Suprapubic skin (tissue), 4 donors: ENCODE results near the gene CHEK2. TPM values are rescaled to one million over a fixed set of nuclear protein-coding genes. Genes with fewer than 3 reads are reported as not detected.

ENCODE experiments used
- DNase-seq, 2 donors: peaks; one replicate each; pipeline ENCODE4 v3.0.0-alpha.2; 2019; ENCODE audit warnings: low spot score in 2 of 2
- H3K27ac ChIP-seq: fragments of 200-600 bp; sonication (generic); one replicate; pipeline ENCODE4 v1.5.1; 2019
- H3K27me3 ChIP-seq: fragments of 200-600 bp; sonication (generic); one replicate; pipeline ENCODE4 v1.5.1; 2019
- H3K36me3 ChIP-seq: fragments of 200-600 bp; sonication (generic); one replicate; pipeline ENCODE4 v1.5.1; 2019
- H3K4me1 ChIP-seq: fragments of 200-600 bp; sonication (generic); one replicate; pipeline ENCODE4 v1.5.1; 2019
- H3K4me3 ChIP-seq: fragments of 200-600 bp; sonication (generic); one replicate; pipeline ENCODE4 v1.5.1; 2019; ENCODE audit warnings: mild to moderate bottlenecking
- H3K9me3 ChIP-seq: fragments of 200-600 bp; sonication (generic); one replicate; pipeline ENCODE4 v1.5.1; 2019
- EP300 ChIP-seq: sonication (generic); formaldehyde crosslinking; IDR thresholded peaks from one replicate; pipeline ENCODE4 v1.6.1; 2017; ENCODE audit warnings: antibody characterized with exemption
- POLR2A ChIP-seq, 2 donors: fragments of 450-650 bp; IDR thresholded peaks; one replicate each; pipeline ENCODE4 v1.6.1; 2017; ENCODE audit warnings: antibody characterized with exemption in 2 of 2, mild to moderate bottlenecking in 2 of 2, moderate library complexity in 2 of 2
- POLR2AphosphoS5 ChIP-seq, 3 donors: sonication (generic); formaldehyde crosslinking; IDR thresholded peaks; one replicate each; pipeline ENCODE4 v1.6.1; 2017; ENCODE audit warnings: antibody characterized with exemption in 3 of 3
- WGBS: methylation state at CpG from one replicate; pipeline ENCODE4 v1.1.5; 2018; 5-methylcytosine and 5-hydroxymethylcytosine counted together
- total RNA-seq, 4 donors: library from RNA; depleted of rRNA; stranded (reverse); fragments of >200 nt; gene quantifications; one replicate each; pipeline ENCODE4 v1.1.0, GENCODE V29; 2016
- TF ChIP-seq, protein P1 (sequence below), 2 donors: fragments of 200-600 bp in 1 of 2; fragments of 450-650 bp in 1 of 2; sonication (generic) in 1 of 2; IDR thresholded peaks; one replicate each; pipeline ENCODE4 v1.5.1; 2016 to 2019; ENCODE audit warnings: antibody characterized with exemption in 2 of 2, mild to moderate bottlenecking in 1 of 2, moderate library complexity in 1 of 2

Gene CHEK2
- total RNA-seq, 4 donors from 2014 or later = 6.1 to 14.8 (median 10.0) TPM

DNA sequence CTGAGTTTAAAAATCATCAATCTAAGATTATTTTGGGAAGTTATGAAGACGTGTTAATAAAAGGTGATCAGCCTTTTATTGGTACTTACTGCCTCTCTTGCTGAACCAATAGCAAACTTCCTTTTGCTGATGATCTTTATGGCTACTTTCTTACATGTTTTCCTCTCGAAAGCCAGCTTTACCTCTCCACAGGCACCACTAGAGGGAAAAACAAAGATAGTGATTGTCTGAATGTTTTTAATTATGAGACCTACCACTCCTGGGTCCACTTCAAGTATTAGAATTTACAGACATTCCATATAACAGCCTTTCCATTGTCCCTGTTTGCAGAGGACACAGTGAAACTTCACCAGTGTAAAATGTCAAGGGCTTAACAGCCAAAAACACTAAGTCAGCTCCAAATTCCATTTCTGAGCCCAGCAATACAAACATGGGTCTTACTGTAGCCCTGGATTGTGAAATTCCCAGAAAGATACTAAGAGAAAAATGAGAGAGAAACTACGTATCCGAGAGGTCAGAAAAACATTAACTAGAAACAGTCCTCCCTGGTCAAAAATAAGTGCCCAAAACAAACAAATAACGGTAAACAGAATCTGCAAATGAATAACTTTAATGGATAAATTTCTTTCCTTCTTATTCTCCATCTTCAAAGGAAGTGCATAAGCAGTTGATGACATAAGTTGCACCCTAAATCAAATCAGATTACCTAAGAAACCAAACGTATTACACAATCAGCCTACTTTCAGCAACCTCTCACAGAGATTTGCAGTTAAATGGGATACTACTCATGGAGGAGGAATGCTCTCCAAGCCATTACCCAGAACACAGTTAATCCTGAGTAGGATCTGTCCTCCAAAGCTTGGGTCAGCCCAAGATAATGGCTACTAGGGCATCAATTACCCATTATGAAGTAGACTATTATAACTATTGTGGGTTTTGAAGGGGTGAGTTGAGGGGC is 29.5 kb downstream of the CHEK2 start:
- H3K4me1 ChIP-seq = no peaks in the 10 kb centered on the region
- WGBS = 51% methylated on average over 6 of the region's 6 CpGs
- peak overlapping the region; percentile 31 for H3K27ac ChIP-seq
- H3K27me3 ChIP-seq = no peaks in the 10 kb centered on the region
- no peak for DNase-seq
- TF ChIP-seq, protein P1, sequence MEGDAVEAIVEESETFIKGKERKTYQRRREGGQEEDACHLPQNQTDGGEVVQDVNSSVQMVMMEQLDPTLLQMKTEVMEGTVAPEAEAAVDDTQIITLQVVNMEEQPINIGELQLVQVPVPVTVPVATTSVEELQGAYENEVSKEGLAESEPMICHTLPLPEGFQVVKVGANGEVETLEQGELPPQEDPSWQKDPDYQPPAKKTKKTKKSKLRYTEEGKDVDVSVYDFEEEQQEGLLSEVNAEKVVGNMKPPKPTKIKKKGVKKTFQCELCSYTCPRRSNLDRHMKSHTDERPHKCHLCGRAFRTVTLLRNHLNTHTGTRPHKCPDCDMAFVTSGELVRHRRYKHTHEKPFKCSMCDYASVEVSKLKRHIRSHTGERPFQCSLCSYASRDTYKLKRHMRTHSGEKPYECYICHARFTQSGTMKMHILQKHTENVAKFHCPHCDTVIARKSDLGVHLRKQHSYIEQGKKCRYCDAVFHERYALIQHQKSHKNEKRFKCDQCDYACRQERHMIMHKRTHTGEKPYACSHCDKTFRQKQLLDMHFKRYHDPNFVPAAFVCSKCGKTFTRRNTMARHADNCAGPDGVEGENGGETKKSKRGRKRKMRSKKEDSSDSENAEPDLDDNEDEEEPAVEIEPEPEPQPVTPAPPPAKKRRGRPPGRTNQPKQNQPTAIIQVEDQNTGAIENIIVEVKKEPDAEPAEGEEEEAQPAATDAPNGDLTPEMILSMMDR (IDR thresholded peaks at IDR 0.05) = no peak
- TF ChIP-seq POLR2AphosphoS5 (IDR thresholded peaks at IDR 0.05) = peak in 1 of 3 donors; percentile 45
- H3K9me3 ChIP-seq = no peaks in the 10 kb centered on the region
- no peak overlapping the region for H3K4me3 ChIP-seq
- H3K36me3 ChIP-seq = no peaks in the 10 kb centered on the region

DNA sequence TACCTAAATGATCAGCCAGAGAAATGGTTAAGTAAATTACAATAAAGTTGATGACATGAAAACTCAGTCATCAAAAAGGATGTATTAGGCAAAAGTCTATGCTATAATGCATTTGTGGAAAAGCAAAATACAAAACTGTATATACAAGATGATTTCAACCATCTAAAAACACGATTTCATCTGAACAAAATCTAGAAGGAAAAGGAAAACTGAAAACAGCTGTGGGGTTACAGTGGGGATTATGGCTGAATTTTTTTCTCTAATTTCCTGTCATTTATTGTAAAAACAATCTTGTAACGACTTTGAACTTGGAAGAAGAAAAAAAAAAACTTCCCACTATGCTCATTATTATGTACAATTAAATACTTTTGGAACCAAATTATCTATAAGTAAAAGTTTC is 30.3 kb downstream of the CHEK2 start:
- 50% methylated on average over 2 of the region's 2 CpGs for WGBS
- TF ChIP-seq EP300 (no peak), POLR2A (IDR thresholded peaks at IDR 0.05) (no peak), POLR2AphosphoS5 (IDR thresholded peaks at IDR 0.05) (no peak)
- TF ChIP-seq, protein P1 (IDR thresholded peaks at IDR 0.05) = no peak
- no peak for DNase-seq
- Histone ChIP-seq H3K4me1 (no peaks in the 10 kb centered on the region), H3K27me3 (no peaks in the 10 kb centered on the region), H3K4me3 (no peak overlapping the region), H3K9me3 (no peaks in the 10 kb centered on the region), H3K36me3 (no peaks in the 10 kb centered on the region), H3K27ac (peak overlapping the region; percentile 1)

DNA sequence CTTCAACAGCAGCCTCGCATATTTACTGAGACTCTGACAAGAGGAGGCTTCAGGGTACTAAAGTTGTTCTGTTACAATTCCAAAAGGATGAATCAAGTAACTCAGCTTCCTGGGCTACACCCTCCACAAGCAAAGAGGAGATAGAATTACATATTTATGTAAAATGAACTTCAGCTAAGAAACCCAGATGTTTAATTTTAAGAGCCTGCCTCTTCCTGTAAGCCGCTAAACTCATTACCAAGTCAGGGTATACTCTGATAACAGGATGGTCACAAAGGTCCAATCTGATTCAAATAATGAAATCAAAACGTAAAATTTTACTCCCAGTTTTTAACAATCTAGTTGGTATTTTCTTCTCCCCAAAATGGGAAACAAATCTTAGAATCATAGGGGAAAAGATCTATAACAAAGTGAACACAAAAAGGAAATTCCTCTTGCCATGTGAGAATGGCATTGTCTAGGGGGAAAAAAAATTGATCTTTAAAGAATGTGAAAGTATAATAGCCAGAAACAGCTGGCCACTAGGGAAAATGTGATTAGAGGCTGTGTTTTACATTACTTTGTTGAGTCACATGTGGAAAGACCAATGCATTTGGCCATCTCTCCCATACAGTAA is 30.9 kb downstream of the CHEK2 start:
- Histone ChIP-seq H3K36me3 (no peaks in the 10 kb centered on the region), H3K4me1 (no peaks in the 10 kb centered on the region), H3K9me3 (no peaks in the 10 kb centered on the region), H3K27me3 (no peaks in the 10 kb centered on the region), H3K27ac (peak overlapping the region; percentile 1), H3K4me3 (no peak overlapping the region)
- WGBS = 44% methylated on average over 3 of the region's 3 CpGs
- no peak for TF ChIP-seq POLR2A (IDR thresholded peaks at IDR 0.05)
- TF ChIP-seq EP300 = no peak
- TF ChIP-seq, protein P1 (IDR thresholded peaks at IDR 0.05) = no peak
- DNase-seq = no peak

DNA sequence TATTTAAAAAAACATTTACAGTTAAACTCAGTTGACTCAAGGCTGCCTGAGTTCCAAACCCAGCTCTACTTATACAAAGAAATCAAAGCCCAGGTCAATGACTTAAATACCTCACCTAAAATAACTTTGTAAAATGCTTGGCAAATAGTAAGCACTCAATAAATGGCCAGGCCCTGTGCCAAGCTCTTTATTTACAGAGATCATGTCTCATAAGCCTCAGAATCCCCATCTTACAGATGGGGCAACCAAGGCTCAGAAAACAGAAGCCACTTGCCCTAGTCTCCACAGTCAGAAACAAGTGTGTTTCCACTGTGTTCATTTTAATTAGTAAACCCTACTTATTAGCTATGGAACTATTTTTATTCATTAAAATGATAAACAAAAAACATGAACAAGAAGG is 31.5 kb downstream of the CHEK2 start:
- H3K4me1 ChIP-seq = no peaks in the 10 kb centered on the region
- no peaks in the 10 kb centered on the region for H3K36me3 ChIP-seq
- H3K9me3 ChIP-seq = no peaks in the 10 kb centered on the region
- no peak overlapping the region for H3K4me3 ChIP-seq
- DNase-seq = no peak
- peak overlapping the region; percentile 44 for H3K27ac ChIP-seq
- no peaks in the 10 kb centered on the region for H3K27me3 ChIP-seq
- TF ChIP-seq POLR2AphosphoS5 (IDR thresholded peaks at IDR 0.05) (no peak), POLR2A (IDR thresholded peaks at IDR 0.05) (no peak), EP300 (no peak)
- TF ChIP-seq, protein P1 (IDR thresholded peaks at IDR 0.05) = no peak

DNA sequence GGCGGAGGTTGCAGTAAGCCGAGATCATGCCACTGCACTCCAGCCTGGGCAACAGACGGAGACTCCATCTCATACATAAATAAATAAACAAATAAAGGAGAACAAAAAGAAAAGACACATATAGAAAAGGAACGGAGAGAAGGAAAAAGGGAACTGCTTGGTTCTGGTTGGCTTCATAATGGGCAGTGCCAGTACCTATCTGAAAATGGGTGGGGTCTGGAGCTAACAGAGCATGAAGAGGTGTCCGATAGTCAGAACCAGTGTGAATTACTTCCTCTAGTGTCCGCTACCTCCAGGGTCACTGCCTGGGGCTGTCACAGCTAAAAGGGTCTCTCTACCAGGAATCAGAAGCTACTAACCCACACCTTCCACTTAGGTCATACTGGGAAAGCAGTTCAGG is 34.8 kb downstream of the CHEK2 start:
- no peak for DNase-seq
- H3K4me1 ChIP-seq = no peaks in the 10 kb centered on the region
- no peak for TF ChIP-seq POLR2A (IDR thresholded peaks at IDR 0.05)
- no peak for TF ChIP-seq EP300
- TF ChIP-seq, protein P1 (IDR thresholded peaks at IDR 0.05) = no peak
- TF ChIP-seq POLR2AphosphoS5 (IDR thresholded peaks at IDR 0.05) = no peak
- WGBS = 88% methylated on average over 6 of the region's 6 CpGs
- no peaks in the 10 kb centered on the region for H3K27me3 ChIP-seq
- H3K9me3 ChIP-seq = no peaks in the 10 kb centered on the region
- no peak overlapping the region for H3K4me3 ChIP-seq
- no peak overlapping the region for H3K27ac ChIP-seq
- H3K36me3 ChIP-seq = no peaks in the 10 kb centered on the region
